ENCODE results near the gene FBXO22.

GRCh38 chr15:75918135-75918534 is 14.5 kb downstream of the FBXO22 start:
- TF ChIP-seq EZH2 (IDR thresholded peaks at IDR 0.05; ENCODE audit: borderline replicate concordance, low read length) (no peak), CTCF (IDR thresholded peaks at IDR 0.05; ENCODE audit: low read length) (no peak)

Measured in OCI-LY1 (cell line).